H9 (cell line): ENCODE results near the gene AKT3. TPM values are rescaled to one million over a fixed set of nuclear protein-coding genes. Genes with fewer than 3 reads are reported as not detected.

ENCODE experiments used
- DNase-seq: peaks from one replicate; pipeline ENCODE4 v3.0.0-alpha.2; 2017
- H2AFZ ChIP-seq: one replicate; pipeline ENCODE4 v1.6.1; 2013; ENCODE audit warnings: mild to moderate bottlenecking, low read length, control low read depth, moderate library complexity
- H2AK5ac ChIP-seq: 2 replicates; pipeline ENCODE4 v1.6.1; 2013; ENCODE audit warnings: low read length, control low read depth, mixed read lengths; ENCODE audit not compliant: insufficient read length
- H2BK120ac ChIP-seq: one replicate; pipeline ENCODE4 v1.6.1; 2013; ENCODE audit warnings: low read depth, mild to moderate bottlenecking, low read length, control low read depth, inconsistent platforms; ENCODE audit not compliant: poor library complexity, severe bottlenecking
- H2BK12ac ChIP-seq: 2 replicates; pipeline ENCODE4 v1.6.1; 2013; ENCODE audit warnings: low read length, control low read depth, mixed read lengths, low read depth; ENCODE audit not compliant: insufficient read length
- H2BK15ac ChIP-seq: 2 replicates; pipeline ENCODE4 v1.6.1; 2013; ENCODE audit warnings: low read depth, low read length, control low read depth
- H2BK20ac ChIP-seq: one replicate; pipeline ENCODE4 v1.6.1; 2013; ENCODE audit warnings: low read depth, mild to moderate bottlenecking, low read length, control low read depth, inconsistent platforms; ENCODE audit not compliant: poor library complexity, severe bottlenecking
- H2BK5ac ChIP-seq: 2 replicates; pipeline ENCODE4 v1.6.1; 2013; ENCODE audit warnings: low read length, control low read depth, mixed read lengths; ENCODE audit not compliant: insufficient read length
- H3K14ac ChIP-seq: 2 replicates; pipeline ENCODE4 v1.6.1; 2013; ENCODE audit warnings: low read length, control low read depth; ENCODE audit not compliant: insufficient read depth
- H3K18ac ChIP-seq: 2 replicates; pipeline ENCODE4 v1.6.1; 2013; ENCODE audit warnings: low read depth, mild to moderate bottlenecking, mixed read lengths, low read length, control low read depth; ENCODE audit not compliant: insufficient read length
- H3K23ac ChIP-seq: 2 replicates; pipeline ENCODE4 v1.6.1; 2013; ENCODE audit warnings: low read length, control low read depth, mixed read lengths, low read depth; ENCODE audit not compliant: insufficient read length
- H3K23me2 ChIP-seq: 2 replicates; pipeline ENCODE4 v1.6.1; 2013; ENCODE audit warnings: low read depth, mild to moderate bottlenecking, mixed read lengths, low read length, control low read depth; ENCODE audit not compliant: insufficient read length, poor library complexity, severe bottlenecking
- H3K27ac ChIP-seq: 2 replicates; pipeline ENCODE4 v1.5.1; 2013; ENCODE audit warnings: low read length, control low read depth, mixed read lengths, low read depth; ENCODE audit not compliant: insufficient read length
- H3K27me3 ChIP-seq: 2 replicates; pipeline ENCODE4 v1.6.1; 2013; ENCODE audit warnings: low read length, control low read depth, inconsistent platforms; ENCODE audit not compliant: insufficient read depth
- H3K4ac ChIP-seq: 2 replicates; pipeline ENCODE4 v1.6.1; 2013; ENCODE audit warnings: low read depth, mild to moderate bottlenecking, control low read depth, inconsistent platforms, low read length, moderate library complexity
- H3K4me1 ChIP-seq: 2 replicates; pipeline ENCODE4 v1.6.1; 2013; ENCODE audit warnings: low read length, control low read depth, inconsistent platforms; ENCODE audit not compliant: insufficient read depth
- H3K4me2 ChIP-seq: 2 replicates; pipeline ENCODE4 v1.6.1; 2013; ENCODE audit warnings: low read length, control low read depth, mixed read lengths; ENCODE audit not compliant: insufficient read length, insufficient read depth
- H3K56ac ChIP-seq: 2 replicates; pipeline ENCODE4 v1.6.1; 2013; ENCODE audit warnings: low read depth, mild to moderate bottlenecking, mixed read lengths, low read length, control low read depth; ENCODE audit not compliant: insufficient read length
- H3K79me1 ChIP-seq: 2 replicates; pipeline ENCODE4 v1.6.1; 2013; ENCODE audit warnings: low read depth, mild to moderate bottlenecking, moderate library complexity, low read length, control low read depth, inconsistent platforms; ENCODE audit not compliant: insufficient read depth, poor library complexity, severe bottlenecking
- H3K79me2 ChIP-seq: 2 replicates; pipeline ENCODE4 v1.6.1; 2013; ENCODE audit warnings: low read length, control low read depth, inconsistent platforms; ENCODE audit not compliant: insufficient read depth
- H3K9ac ChIP-seq: 2 replicates; pipeline ENCODE4 v1.6.1; 2013; ENCODE audit warnings: low read length, control low read depth, mixed read lengths; ENCODE audit not compliant: insufficient read length; ENCODE audit errors: extremely low read depth
- H3K9me3 ChIP-seq: one replicate; pipeline ENCODE4 v1.6.1; 2013; ENCODE audit warnings: low read depth, low read length, inconsistent platforms; ENCODE audit not compliant: control insufficient read depth
- H3T11ph ChIP-seq: one replicate; pipeline ENCODE4 v1.6.1; 2013; ENCODE audit warnings: mild to moderate bottlenecking, low read length, control low read depth, inconsistent platforms
- H4K20me1 ChIP-seq: one replicate; pipeline ENCODE4 v1.6.1; 2013; ENCODE audit not compliant: control insufficient read depth, insufficient read length, insufficient read depth
- H4K5ac ChIP-seq: 2 replicates; pipeline ENCODE4 v1.6.1; 2013; ENCODE audit warnings: low read depth, mild to moderate bottlenecking, mixed read lengths, low read length, control low read depth; ENCODE audit not compliant: insufficient read length
- H4K8ac ChIP-seq: replicated peaks from 2 replicates; pipeline ENCODE4 v1.6.1; 2013; ENCODE audit warnings: low read length, control low read depth, mixed read lengths, low read depth; ENCODE audit not compliant: insufficient read length
- H4K91ac ChIP-seq: 2 replicates; pipeline ENCODE4 v1.6.1; 2013; ENCODE audit warnings: low read depth, mild to moderate bottlenecking, moderate library complexity, mixed read lengths, low read length, control low read depth; ENCODE audit not compliant: insufficient read length
- H3K27ac Mint-ChIP-seq, 3 experiments: 2 replicates in 2 of 3; 3 replicates in 1 of 3; pipeline ENCODE4 v1.8.0; 2020 to 2021; ENCODE audit warnings: mixed read lengths in 3 of 3, mild to moderate bottlenecking in 1 of 3, moderate library complexity in 1 of 3
- H3K27me3 Mint-ChIP-seq: 2 replicates; pipeline ENCODE4 v1.8.0; 2021; ENCODE audit warnings: low read depth, mild to moderate bottlenecking, moderate library complexity, mixed read lengths
- H3K36me3 Mint-ChIP-seq, 3 experiments: 2 replicates in 2 of 3; 3 replicates in 1 of 3; pipeline ENCODE4 v1.8.0; 2020 to 2021; ENCODE audit warnings: low read depth in 3 of 3, mixed read lengths in 3 of 3; ENCODE audit not compliant: insufficient read depth in 1 of 3
- H3K4me1 Mint-ChIP-seq, 2 experiments: 2 replicates each; pipeline ENCODE4 v1.8.0; 2020; ENCODE audit warnings: mixed read lengths in 2 of 2
- H3K4me3 Mint-ChIP-seq, 2 experiments: 2 replicates in 1 of 2; 3 replicates in 1 of 2; pipeline ENCODE4 v1.8.0; 2020 to 2021; ENCODE audit warnings: mild to moderate bottlenecking in 2 of 2, mixed read lengths in 2 of 2, moderate library complexity in 1 of 2
- H3K9me3 Mint-ChIP-seq, 2 experiments: 2 replicates in 1 of 2; 3 replicates in 1 of 2; pipeline ENCODE4 v1.8.0; 2020; ENCODE audit warnings: mild to moderate bottlenecking in 2 of 2, mixed read lengths in 2 of 2, moderate library complexity in 1 of 2
- WGBS: extraction: QIAGEN DNeasy Blood & Tissue Kit; methylation state at CpG from one replicate; pipeline ENCODE4 v1.1.7; 2013; ENCODE audit warnings: missing lambda C conversion rate, low lambda C conversion rate, mixed read lengths; ENCODE audit not compliant: insufficient read length; ENCODE audit errors: extremely low coverage; 5-methylcytosine and 5-hydroxymethylcytosine counted together
- total RNA-seq: library from RNA; stranded (reverse); gene quantifications from 2 replicates; pipeline ENCODE4 v1.2.1, GENCODE V29; 2021
- TF ChIP-seq, protein P1 (sequence below): fragments of 200-600 bp; sonication (generic); conservative IDR thresholded peaks from 3 replicates; pipeline ENCODE4 v1.8.0; 2021; ENCODE audit warnings: antibody characterized with exemption, mild to moderate bottlenecking

Gene AKT3
- total RNA-seq, 1 experiment from 2014 or later: 27.8 TPM

DNA sequence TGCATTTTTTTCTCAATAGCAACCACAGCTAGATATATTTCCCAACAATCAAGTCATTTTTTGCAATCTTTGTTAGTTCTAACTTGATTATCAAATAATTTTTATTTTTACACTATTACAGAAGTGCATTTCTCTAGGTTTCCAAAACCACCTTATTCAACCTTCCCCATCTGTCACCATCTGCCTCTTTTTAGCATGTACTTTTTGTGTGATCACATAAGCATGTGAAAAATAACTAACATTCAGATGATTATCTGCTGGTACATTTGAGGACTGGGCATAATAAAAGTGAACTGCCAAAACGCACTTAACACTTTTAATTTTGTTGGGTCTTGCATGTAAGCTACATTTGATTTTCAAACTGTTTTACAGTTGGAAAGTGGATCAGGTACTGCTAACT lies 291.5 kb downstream of the AKT3 start:
- H3K23me2 ChIP-seq: no peaks in the 10 kb centered on the region
- H2AK5ac ChIP-seq: no peak overlapping the region
- H4K5ac ChIP-seq: no peak overlapping the region
- H3K56ac ChIP-seq: no peak overlapping the region
- H3K18ac ChIP-seq: no peak overlapping the region
- peaks cover 7 to 11% of the 10 kb centered on the region in 2 experiments for H3K4me1 Mint-ChIP-seq
- H3K79me1 ChIP-seq: no peaks in the 10 kb centered on the region
- H2BK5ac ChIP-seq: no peak overlapping the region
- H3K4me1 ChIP-seq: no peaks in the 10 kb centered on the region
- no peak overlapping the region for H2BK15ac ChIP-seq
- H4K91ac ChIP-seq: no peak overlapping the region
- no peak overlapping the region for H3K4ac ChIP-seq
- DNase-seq: no peak
- H3T11ph ChIP-seq: no peak overlapping the region
- no peak overlapping the region for H3K14ac ChIP-seq
- H3K9ac ChIP-seq: no peak overlapping the region
- WGBS: no CpG with 5 or more reads among the region's 1 CpG
- peaks cover 11 to 15% (median 12%) of the 10 kb centered on the region in 3 experiments for H3K36me3 Mint-ChIP-seq
- H2BK20ac ChIP-seq: no peak overlapping the region
- H3K27me3 ChIP-seq: no peaks in the 10 kb centered on the region
- no peaks in the 10 kb centered on the region for H3K79me2 ChIP-seq
- H2BK12ac ChIP-seq: no peak overlapping the region
- TF ChIP-seq, protein P1, sequence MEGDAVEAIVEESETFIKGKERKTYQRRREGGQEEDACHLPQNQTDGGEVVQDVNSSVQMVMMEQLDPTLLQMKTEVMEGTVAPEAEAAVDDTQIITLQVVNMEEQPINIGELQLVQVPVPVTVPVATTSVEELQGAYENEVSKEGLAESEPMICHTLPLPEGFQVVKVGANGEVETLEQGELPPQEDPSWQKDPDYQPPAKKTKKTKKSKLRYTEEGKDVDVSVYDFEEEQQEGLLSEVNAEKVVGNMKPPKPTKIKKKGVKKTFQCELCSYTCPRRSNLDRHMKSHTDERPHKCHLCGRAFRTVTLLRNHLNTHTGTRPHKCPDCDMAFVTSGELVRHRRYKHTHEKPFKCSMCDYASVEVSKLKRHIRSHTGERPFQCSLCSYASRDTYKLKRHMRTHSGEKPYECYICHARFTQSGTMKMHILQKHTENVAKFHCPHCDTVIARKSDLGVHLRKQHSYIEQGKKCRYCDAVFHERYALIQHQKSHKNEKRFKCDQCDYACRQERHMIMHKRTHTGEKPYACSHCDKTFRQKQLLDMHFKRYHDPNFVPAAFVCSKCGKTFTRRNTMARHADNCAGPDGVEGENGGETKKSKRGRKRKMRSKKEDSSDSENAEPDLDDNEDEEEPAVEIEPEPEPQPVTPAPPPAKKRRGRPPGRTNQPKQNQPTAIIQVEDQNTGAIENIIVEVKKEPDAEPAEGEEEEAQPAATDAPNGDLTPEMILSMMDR: no peak
- no peak overlapping the region for H3K27ac ChIP-seq
- no peak overlapping the region for H3K4me3 Mint-ChIP-seq
- no peak overlapping the region for H2BK120ac ChIP-seq
- H2AFZ ChIP-seq: no peak overlapping the region
- no peaks in the 10 kb centered on the region for H4K20me1 ChIP-seq
- H3K27ac Mint-ChIP-seq: no peak overlapping the region
- H3K9me3 ChIP-seq: no peaks in the 10 kb centered on the region
- no peak overlapping the region for H4K8ac ChIP-seq
- peaks cover 5 to 7% of the 10 kb centered on the region in 2 experiments for H3K9me3 Mint-ChIP-seq
- H3K23ac ChIP-seq: no peak overlapping the region
- no peak overlapping the region for H3K4me2 ChIP-seq
- H3K27me3 Mint-ChIP-seq: no peaks in the 10 kb centered on the region
